H9 (cell line): ENCODE data around the gene TAS2R50. TPM values are rescaled to one million over a fixed set of nuclear protein-coding genes. Genes with fewer than 3 reads are reported as not detected.

ENCODE experiments used
- DNase-seq: peaks from one replicate; pipeline ENCODE4 v3.0.0-alpha.2; 2017
- H2AFZ ChIP-seq: one replicate; pipeline ENCODE4 v1.6.1; 2013; ENCODE audit warnings: mild to moderate bottlenecking, low read length, control low read depth, moderate library complexity
- H2AK5ac ChIP-seq: 2 replicates; pipeline ENCODE4 v1.6.1; 2013; ENCODE audit warnings: low read length, control low read depth, mixed read lengths; ENCODE audit not compliant: insufficient read length
- H2BK120ac ChIP-seq: one replicate; pipeline ENCODE4 v1.6.1; 2013; ENCODE audit warnings: low read depth, mild to moderate bottlenecking, low read length, control low read depth, inconsistent platforms; ENCODE audit not compliant: poor library complexity, severe bottlenecking
- H2BK12ac ChIP-seq: 2 replicates; pipeline ENCODE4 v1.6.1; 2013; ENCODE audit warnings: low read length, control low read depth, mixed read lengths, low read depth; ENCODE audit not compliant: insufficient read length
- H2BK15ac ChIP-seq: 2 replicates; pipeline ENCODE4 v1.6.1; 2013; ENCODE audit warnings: low read depth, low read length, control low read depth
- H2BK20ac ChIP-seq: one replicate; pipeline ENCODE4 v1.6.1; 2013; ENCODE audit warnings: low read depth, mild to moderate bottlenecking, low read length, control low read depth, inconsistent platforms; ENCODE audit not compliant: poor library complexity, severe bottlenecking
- H2BK5ac ChIP-seq: 2 replicates; pipeline ENCODE4 v1.6.1; 2013; ENCODE audit warnings: low read length, control low read depth, mixed read lengths; ENCODE audit not compliant: insufficient read length
- H3K14ac ChIP-seq: 2 replicates; pipeline ENCODE4 v1.6.1; 2013; ENCODE audit warnings: low read length, control low read depth; ENCODE audit not compliant: insufficient read depth
- H3K18ac ChIP-seq: 2 replicates; pipeline ENCODE4 v1.6.1; 2013; ENCODE audit warnings: low read depth, mild to moderate bottlenecking, mixed read lengths, low read length, control low read depth; ENCODE audit not compliant: insufficient read length
- H3K23ac ChIP-seq: 2 replicates; pipeline ENCODE4 v1.6.1; 2013; ENCODE audit warnings: low read length, control low read depth, mixed read lengths, low read depth; ENCODE audit not compliant: insufficient read length
- H3K23me2 ChIP-seq: 2 replicates; pipeline ENCODE4 v1.6.1; 2013; ENCODE audit warnings: low read depth, mild to moderate bottlenecking, mixed read lengths, low read length, control low read depth; ENCODE audit not compliant: insufficient read length, poor library complexity, severe bottlenecking
- H3K27ac ChIP-seq: 2 replicates; pipeline ENCODE4 v1.5.1; 2013; ENCODE audit warnings: low read length, control low read depth, mixed read lengths, low read depth; ENCODE audit not compliant: insufficient read length
- H3K27me3 ChIP-seq: 2 replicates; pipeline ENCODE4 v1.6.1; 2013; ENCODE audit warnings: low read length, control low read depth, inconsistent platforms; ENCODE audit not compliant: insufficient read depth
- H3K4ac ChIP-seq: 2 replicates; pipeline ENCODE4 v1.6.1; 2013; ENCODE audit warnings: low read depth, mild to moderate bottlenecking, control low read depth, inconsistent platforms, low read length, moderate library complexity
- H3K4me1 ChIP-seq: 2 replicates; pipeline ENCODE4 v1.6.1; 2013; ENCODE audit warnings: low read length, control low read depth, inconsistent platforms; ENCODE audit not compliant: insufficient read depth
- H3K4me2 ChIP-seq: 2 replicates; pipeline ENCODE4 v1.6.1; 2013; ENCODE audit warnings: low read length, control low read depth, mixed read lengths; ENCODE audit not compliant: insufficient read length, insufficient read depth
- H3K56ac ChIP-seq: 2 replicates; pipeline ENCODE4 v1.6.1; 2013; ENCODE audit warnings: low read depth, mild to moderate bottlenecking, mixed read lengths, low read length, control low read depth; ENCODE audit not compliant: insufficient read length
- H3K79me1 ChIP-seq: 2 replicates; pipeline ENCODE4 v1.6.1; 2013; ENCODE audit warnings: low read depth, mild to moderate bottlenecking, moderate library complexity, low read length, control low read depth, inconsistent platforms; ENCODE audit not compliant: insufficient read depth, poor library complexity, severe bottlenecking
- H3K79me2 ChIP-seq: 2 replicates; pipeline ENCODE4 v1.6.1; 2013; ENCODE audit warnings: low read length, control low read depth, inconsistent platforms; ENCODE audit not compliant: insufficient read depth
- H3K9ac ChIP-seq: 2 replicates; pipeline ENCODE4 v1.6.1; 2013; ENCODE audit warnings: low read length, control low read depth, mixed read lengths; ENCODE audit not compliant: insufficient read length; ENCODE audit errors: extremely low read depth
- H3K9me3 ChIP-seq: one replicate; pipeline ENCODE4 v1.6.1; 2013; ENCODE audit warnings: low read depth, low read length, inconsistent platforms; ENCODE audit not compliant: control insufficient read depth
- H3T11ph ChIP-seq: one replicate; pipeline ENCODE4 v1.6.1; 2013; ENCODE audit warnings: mild to moderate bottlenecking, low read length, control low read depth, inconsistent platforms
- H4K20me1 ChIP-seq: one replicate; pipeline ENCODE4 v1.6.1; 2013; ENCODE audit not compliant: control insufficient read depth, insufficient read length, insufficient read depth
- H4K5ac ChIP-seq: 2 replicates; pipeline ENCODE4 v1.6.1; 2013; ENCODE audit warnings: low read depth, mild to moderate bottlenecking, mixed read lengths, low read length, control low read depth; ENCODE audit not compliant: insufficient read length
- H4K8ac ChIP-seq: replicated peaks from 2 replicates; pipeline ENCODE4 v1.6.1; 2013; ENCODE audit warnings: low read length, control low read depth, mixed read lengths, low read depth; ENCODE audit not compliant: insufficient read length
- H4K91ac ChIP-seq: 2 replicates; pipeline ENCODE4 v1.6.1; 2013; ENCODE audit warnings: low read depth, mild to moderate bottlenecking, moderate library complexity, mixed read lengths, low read length, control low read depth; ENCODE audit not compliant: insufficient read length
- H3K27ac Mint-ChIP-seq, 3 experiments: 2 replicates in 2 of 3; 3 replicates in 1 of 3; pipeline ENCODE4 v1.8.0; 2020 to 2021; ENCODE audit warnings: mixed read lengths in 3 of 3, mild to moderate bottlenecking in 1 of 3, moderate library complexity in 1 of 3
- H3K27me3 Mint-ChIP-seq: 2 replicates; pipeline ENCODE4 v1.8.0; 2021; ENCODE audit warnings: low read depth, mild to moderate bottlenecking, moderate library complexity, mixed read lengths
- H3K36me3 Mint-ChIP-seq, 3 experiments: 2 replicates in 2 of 3; 3 replicates in 1 of 3; pipeline ENCODE4 v1.8.0; 2020 to 2021; ENCODE audit warnings: low read depth in 3 of 3, mixed read lengths in 3 of 3; ENCODE audit not compliant: insufficient read depth in 1 of 3
- H3K4me1 Mint-ChIP-seq, 2 experiments: 2 replicates each; pipeline ENCODE4 v1.8.0; 2020; ENCODE audit warnings: mixed read lengths in 2 of 2
- H3K4me3 Mint-ChIP-seq, 2 experiments: 2 replicates in 1 of 2; 3 replicates in 1 of 2; pipeline ENCODE4 v1.8.0; 2020 to 2021; ENCODE audit warnings: mild to moderate bottlenecking in 2 of 2, mixed read lengths in 2 of 2, moderate library complexity in 1 of 2
- H3K9me3 Mint-ChIP-seq, 2 experiments: 2 replicates in 1 of 2; 3 replicates in 1 of 2; pipeline ENCODE4 v1.8.0; 2020; ENCODE audit warnings: mild to moderate bottlenecking in 2 of 2, mixed read lengths in 2 of 2, moderate library complexity in 1 of 2
- WGBS: extraction: QIAGEN DNeasy Blood & Tissue Kit; methylation state at CpG from one replicate; pipeline ENCODE4 v1.1.7; 2013; ENCODE audit warnings: missing lambda C conversion rate, low lambda C conversion rate, mixed read lengths; ENCODE audit not compliant: insufficient read length; ENCODE audit errors: extremely low coverage; 5-methylcytosine and 5-hydroxymethylcytosine counted together
- total RNA-seq: library from RNA; stranded (reverse); gene quantifications from 2 replicates; pipeline ENCODE4 v1.2.1, GENCODE V29; 2021
- TF ChIP-seq, protein P1 (sequence below): fragments of 200-600 bp; sonication (generic); conservative IDR thresholded peaks from 3 replicates; pipeline ENCODE4 v1.8.0; 2021; ENCODE audit warnings: antibody characterized with exemption, mild to moderate bottlenecking

TAS2R50 gene
- total RNA-seq, 1 experiment from 2014 or later: 0.77 TPM

GRCh38 chr12:10968765-10969456 is 17.8 kb downstream of the TAS2R50 start:
- Histone ChIP-seq H2BK120ac (no peak overlapping the region), H4K5ac (no peak overlapping the region), H3K4me1 (no peaks in the 10 kb centered on the region), H4K20me1 (no peaks in the 10 kb centered on the region), H3K27me3 (no peaks in the 10 kb centered on the region), H2AK5ac (no peak overlapping the region), H3K18ac (no peak overlapping the region), H3K56ac (no peak overlapping the region), H3K9me3 (no peaks in the 10 kb centered on the region), H4K91ac (no peak overlapping the region), H3K23me2 (no peaks in the 10 kb centered on the region), H2BK12ac (no peak overlapping the region), H3K79me2 (no peaks in the 10 kb centered on the region), H3K9ac (no peak overlapping the region), H2BK20ac (no peak overlapping the region), H3K4ac (no peak overlapping the region), H3K79me1 (no peaks in the 10 kb centered on the region), H4K8ac (no peak overlapping the region), H3K27ac (no peak overlapping the region), H2AFZ (no peak overlapping the region), H2BK15ac (no peak overlapping the region), H3K14ac (no peak overlapping the region), H2BK5ac (no peak overlapping the region), H3K4me2 (no peak overlapping the region), H3K23ac (no peak overlapping the region), H3T11ph (no peak overlapping the region)
- DNase-seq: no peak
- WGBS: no CpG with 5 or more reads among the region's 15 CpGs
- TF ChIP-seq, protein P1, sequence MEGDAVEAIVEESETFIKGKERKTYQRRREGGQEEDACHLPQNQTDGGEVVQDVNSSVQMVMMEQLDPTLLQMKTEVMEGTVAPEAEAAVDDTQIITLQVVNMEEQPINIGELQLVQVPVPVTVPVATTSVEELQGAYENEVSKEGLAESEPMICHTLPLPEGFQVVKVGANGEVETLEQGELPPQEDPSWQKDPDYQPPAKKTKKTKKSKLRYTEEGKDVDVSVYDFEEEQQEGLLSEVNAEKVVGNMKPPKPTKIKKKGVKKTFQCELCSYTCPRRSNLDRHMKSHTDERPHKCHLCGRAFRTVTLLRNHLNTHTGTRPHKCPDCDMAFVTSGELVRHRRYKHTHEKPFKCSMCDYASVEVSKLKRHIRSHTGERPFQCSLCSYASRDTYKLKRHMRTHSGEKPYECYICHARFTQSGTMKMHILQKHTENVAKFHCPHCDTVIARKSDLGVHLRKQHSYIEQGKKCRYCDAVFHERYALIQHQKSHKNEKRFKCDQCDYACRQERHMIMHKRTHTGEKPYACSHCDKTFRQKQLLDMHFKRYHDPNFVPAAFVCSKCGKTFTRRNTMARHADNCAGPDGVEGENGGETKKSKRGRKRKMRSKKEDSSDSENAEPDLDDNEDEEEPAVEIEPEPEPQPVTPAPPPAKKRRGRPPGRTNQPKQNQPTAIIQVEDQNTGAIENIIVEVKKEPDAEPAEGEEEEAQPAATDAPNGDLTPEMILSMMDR: no peak
- Mint-ChIP-seq H3K4me1 (no peaks in the 10 kb centered on the region), H3K27ac (peak overlapping the region; percentile 10 to 34 (median 31); a peak in 4 of 7 replicates), H3K27me3 (no peaks in the 10 kb centered on the region), H3K36me3 (peaks cover 0 to 10% (median 6%) of the 10 kb centered on the region in 3 experiments; a peak in 6 of 7 replicates), H3K9me3 (no peaks in the 10 kb centered on the region), H3K4me3 (no peak overlapping the region)
